GM19463 (cell line): ENCODE measurements around the gene PCDHGB6.
"Not testable (repeated sequence)": the region's sequence is repeated elsewhere in the genome, so short reads cannot be mapped to it uniquely, and the experiment has no call there.

Experiments
- ATAC-seq: cut with Tn5 transposase; IDR thresholded peaks from one replicate; pipeline ENCODE4 v1.9.1; 2021; ENCODE audit warnings: mild to moderate bottlenecking, moderate library complexity; ENCODE audit not compliant: unreplicated experiment

Gene PCDHGB6

DNA sequence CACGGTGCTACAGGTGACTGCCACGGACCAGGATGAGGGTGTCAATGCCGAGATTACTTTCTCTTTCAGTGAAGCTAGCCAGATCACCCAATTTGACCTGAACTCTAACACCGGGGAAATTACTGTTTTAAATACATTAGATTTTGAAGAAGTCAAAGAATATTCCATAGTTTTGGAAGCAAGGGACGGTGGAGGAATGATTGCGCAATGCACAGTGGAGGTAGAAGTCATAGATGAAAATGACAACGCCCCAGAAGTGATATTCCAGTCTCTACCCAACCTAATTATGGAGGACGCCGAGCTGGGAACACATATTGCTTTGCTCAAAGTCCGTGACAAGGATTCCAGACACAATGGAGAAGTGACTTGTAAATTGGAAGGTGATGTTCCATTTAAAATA lies 19.2 kb upstream of the PCDHGB6 start:
- ATAC-seq = no peak

- no peak for ATAC-seq
Observed at GRCh38 chr5:141389153-141390042, 18.4 kb upstream of the PCDHGB6 start.

- ATAC-seq = no peak
Observed at GRCh38 chr5:141392429-141393198, 15.2 kb upstream of the PCDHGB6 start, which contains the start of gene PCDHGA8. TSS of gene PCDHGA8 (plus strand) at chr5:141392633. CDS start at chr5:141392814, 181 bp downstream.

DNA sequence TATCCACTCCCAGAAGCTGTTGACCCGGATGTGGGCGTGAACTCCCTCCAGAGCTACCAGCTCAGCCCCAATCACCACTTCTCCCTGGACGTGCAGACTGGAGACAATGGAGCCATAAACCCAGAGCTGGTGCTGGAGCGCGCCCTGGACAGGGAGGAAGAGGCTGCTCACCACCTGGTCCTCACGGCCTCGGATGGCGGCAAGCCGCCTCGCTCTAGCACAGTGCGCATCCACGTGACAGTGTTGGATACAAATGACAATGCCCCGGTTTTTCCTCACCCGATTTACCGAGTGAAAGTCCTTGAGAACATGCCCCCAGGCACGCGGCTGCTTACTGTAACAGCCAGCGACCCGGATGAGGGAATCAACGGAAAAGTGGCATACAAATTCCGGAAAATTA lies 14.6 kb upstream of the PCDHGB6 start:
- ATAC-seq = no peak

DNA sequence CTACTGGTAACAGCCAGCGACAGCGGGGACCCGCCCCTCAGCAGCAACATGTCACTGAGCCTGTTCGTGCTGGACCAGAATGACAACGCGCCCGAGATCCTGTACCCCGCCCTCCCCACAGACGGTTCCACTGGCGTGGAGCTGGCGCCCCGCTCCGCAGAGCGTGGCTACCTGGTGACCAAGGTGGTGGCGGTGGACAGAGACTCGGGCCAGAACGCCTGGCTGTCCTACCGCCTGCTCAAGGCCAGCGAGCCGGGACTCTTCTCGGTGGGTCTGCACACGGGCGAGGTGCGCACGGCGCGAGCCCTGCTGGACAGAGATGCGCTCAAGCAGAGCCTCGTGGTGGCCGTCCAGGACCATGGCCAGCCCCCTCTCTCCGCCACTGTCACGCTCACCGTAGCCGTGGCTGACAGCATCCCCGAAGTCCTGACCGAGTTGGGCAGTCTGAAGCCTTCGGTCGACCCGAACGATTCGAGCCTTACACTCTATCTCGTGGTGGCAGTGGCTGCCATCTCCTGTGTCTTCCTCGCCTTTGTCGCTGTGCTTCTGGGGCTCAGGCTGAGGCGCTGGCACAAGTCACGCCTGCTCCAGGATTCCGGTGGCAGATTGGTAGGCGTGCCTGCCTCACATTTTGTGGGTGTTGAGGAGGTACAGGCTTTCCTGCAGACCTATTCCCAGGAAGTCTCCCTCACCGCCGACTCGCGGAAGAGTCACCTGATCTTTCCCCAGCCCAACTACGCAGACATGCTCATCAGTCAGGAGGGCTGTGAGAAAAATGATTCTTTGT lies 13.2 kb upstream of the PCDHGB6 start:
- not testable (repeated sequence) for ATAC-seq

GRCh38 chr5:141397756-141398551 lies 9.9 kb upstream of the PCDHGB6 start, which contains the start of gene PCDHGB5:
TSS of gene PCDHGB5 (plus strand) at chr5:141397947. CDS start at chr5:141398128, 181 bp downstream.
- peak; percentile 99 for ATAC-seq

GRCh38 chr5:141398608-141399007 lies 9.2 kb upstream of the PCDHGB6 start:
- no peak for ATAC-seq

- no peak for ATAC-seq
Observed at GRCh38 chr5:141399555-141400258, 8.1 kb upstream of the PCDHGB6 start.

DNA sequence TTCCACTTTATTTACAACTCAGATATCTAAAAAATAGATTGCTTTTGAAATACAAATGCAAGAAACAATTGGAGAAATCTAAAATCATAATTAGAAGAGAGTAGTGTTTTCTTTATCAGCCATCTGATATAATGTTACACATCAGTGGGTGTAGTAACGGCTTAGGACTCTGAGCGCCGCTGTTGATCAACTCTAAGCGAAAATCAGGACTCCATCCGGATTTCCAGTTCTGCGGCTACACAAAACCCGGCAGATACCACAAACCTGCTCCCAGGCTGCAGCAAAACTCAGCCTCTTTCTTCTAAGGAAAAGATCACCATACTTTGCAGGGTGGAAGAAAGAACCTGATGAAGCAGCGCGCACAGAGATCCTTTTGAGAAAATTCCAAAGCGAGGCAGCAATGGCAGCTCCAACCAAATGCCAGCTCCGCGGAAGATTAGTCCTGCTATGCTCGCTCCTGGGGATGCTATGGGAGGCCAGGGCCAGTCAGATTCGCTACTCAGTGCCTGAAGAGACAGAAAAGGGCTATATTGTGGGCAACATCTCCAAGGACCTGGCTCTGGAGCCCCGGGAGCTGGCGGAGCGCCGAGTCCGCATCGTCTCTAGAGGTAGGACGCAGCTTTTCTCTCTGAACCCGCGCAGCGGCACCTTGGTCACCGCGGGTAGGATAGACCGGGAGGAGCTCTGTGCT lies 5.1 kb upstream of the PCDHGB6 start, which contains the start of gene PCDHGA9:
Gene PCDHGA9 (plus strand): TSS at position 226 of the 691 bp plus-strand sequence. CDS start 175 bp downstream, at position 401.
- no peak for ATAC-seq

DNA sequence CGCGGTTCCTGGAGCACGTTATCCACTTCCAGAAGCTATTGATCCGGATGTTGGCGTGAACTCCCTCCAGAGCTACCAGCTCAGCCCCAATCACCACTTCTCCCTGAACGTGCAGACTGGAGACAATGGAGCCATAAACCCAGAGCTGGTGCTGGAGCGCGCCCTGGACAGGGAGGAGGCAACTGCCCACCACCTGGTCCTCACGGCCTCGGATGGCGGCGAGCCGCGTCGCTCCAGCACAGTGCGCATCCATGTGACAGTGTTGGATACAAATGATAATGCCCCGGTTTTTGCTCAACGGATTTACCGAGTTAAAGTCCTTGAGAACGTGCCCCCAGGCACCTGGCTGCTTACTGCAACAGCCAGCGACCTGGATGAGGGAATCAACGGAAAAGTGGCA lies 4.4 kb upstream of the PCDHGB6 start:
- no peak for ATAC-seq

GRCh38 chr5:141409598-141410306 lies 1.9 kb downstream of the PCDHGB6 start:
- ATAC-seq = no peak

DNA sequence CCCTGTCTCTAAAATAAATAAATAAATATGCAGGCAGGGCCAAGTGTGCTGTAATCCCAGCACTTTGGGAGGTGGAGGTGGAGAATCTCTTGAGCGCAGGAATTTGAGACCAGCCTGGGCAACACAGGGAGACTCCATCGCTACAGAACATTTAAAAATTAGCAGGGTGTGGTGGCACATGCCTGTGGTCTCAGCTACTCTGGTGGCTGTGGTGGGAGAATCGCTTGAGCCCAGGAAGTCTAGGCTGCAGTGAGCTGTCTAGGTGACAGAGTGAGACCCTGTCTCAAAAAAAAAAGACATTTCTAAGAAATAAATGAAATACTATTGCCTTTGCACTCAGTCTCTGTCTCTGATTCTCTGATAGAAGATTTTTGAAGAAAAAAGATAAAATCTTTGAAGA lies 3.8 kb downstream of the PCDHGB6 start:
- no peak for ATAC-seq

DNA sequence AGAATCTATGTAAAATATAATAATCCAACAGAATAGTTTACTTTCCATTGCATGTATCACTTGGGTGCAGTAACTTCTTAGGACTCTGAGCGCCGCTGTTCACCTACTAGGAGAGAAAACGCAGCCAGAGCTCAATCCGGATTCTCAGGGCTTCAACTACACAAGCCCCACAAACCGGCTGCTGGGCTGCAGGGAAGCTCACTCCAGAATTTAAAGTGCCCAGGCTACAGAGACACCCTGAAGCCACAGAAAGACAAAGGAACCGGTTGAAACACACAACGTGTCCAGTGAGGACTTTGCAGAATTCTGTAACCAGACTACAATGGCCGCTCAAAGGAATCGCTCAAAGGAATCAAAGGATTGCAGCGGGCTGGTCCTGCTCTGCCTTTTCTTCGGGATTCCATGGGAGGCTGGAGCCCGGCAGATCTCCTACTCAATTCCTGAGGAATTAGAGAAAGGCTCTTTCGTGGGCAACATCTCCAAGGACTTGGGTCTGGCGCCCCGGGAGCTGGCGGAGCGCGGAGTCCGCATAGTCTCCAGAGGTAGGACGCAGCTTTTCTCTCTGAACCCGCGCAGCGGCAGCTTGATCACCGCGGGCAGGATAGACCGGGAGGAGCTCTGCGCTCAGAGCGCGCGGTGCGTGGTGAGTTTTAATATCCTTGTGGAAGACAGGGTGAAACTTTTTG lies 5.2 kb downstream of the PCDHGB6 start, which contains the start of gene PCDHGA10:
Gene PCDHGA10 (plus strand): TSS at position 134 of the 686 bp plus-strand sequence. CDS start 189 bp downstream, at position 323.
- peak; percentile 71 for ATAC-seq

DNA sequence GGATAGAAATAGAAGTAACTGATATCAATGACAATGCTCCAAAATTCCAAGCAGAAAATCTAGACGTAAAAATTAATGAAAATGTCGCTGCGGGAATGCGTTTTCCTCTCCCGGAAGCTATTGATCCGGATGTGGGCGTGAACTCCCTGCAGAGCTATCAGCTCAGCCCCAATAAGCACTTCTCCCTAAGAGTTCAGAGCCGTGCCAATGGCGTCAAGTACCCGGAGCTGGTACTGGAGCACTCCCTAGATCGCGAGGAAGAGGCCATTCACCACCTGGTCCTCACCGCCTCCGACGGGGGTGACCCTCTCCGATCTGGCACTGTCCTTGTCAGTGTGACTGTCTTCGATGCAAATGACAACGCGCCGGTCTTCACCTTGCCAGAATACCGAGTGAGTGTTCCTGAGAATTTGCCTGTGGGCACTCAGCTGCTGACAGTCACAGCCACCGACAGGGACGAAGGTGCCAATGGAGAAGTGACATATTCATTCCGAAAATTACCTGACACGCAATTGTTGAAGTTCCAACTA lies 5.8 kb downstream of the PCDHGB6 start:
- ATAC-seq = no peak

DNA sequence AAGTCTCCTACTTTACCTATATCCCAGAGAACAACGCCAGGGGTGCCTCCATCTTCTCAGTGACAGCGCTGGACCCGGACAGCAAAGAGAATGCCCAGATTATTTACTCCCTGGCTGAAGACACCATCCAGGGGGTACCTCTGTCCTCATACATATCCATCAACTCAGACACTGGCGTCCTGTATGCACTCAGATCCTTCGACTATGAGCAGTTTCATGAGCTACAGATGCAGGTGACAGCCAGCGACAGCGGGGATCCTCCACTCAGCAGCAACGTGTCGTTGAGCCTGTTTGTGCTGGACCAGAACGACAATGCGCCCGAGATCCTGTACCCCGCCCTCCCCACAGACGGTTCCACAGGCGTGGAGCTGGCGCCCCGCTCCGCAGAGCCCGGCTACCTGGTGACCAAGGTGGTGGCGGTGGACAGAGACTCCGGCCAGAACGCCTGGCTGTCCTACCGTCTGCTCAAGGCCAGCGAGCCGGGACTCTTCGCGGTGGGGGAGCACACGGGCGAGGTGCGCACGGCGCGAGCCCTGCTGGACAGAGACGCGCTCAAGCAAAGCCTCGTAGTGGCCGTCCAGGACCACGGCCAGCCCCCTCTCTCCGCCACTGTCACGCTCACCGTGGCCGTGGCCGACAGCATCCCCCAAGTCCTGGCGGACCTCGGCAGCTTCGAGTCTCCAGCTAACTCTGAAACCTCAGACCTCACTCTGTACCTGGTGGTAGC lies 6.9 kb downstream of the PCDHGB6 start:
- ATAC-seq = not testable (repeated sequence)

DNA sequence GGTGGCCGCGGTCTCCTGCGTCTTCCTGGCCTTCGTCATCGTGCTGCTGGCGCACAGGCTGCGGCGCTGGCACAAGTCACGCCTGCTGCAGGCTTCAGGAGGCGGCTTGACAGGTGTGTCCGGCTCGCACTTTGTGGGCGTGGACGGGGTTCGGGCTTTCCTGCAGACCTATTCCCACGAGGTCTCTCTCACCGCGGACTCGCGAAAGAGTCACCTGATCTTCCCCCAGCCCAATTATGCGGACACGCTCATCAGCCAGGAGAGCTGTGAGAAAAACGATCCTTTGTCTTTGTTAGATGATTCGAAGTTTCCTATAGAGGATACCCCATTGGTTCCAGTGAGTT lies 7.4 kb downstream of the PCDHGB6 start:
- ATAC-seq = not testable (repeated sequence)
